PFSK-1 (cell line): Measurements from ENCODE around the gene GNPTG.

Source experiments
- FOXP2 ChIP-seq: optimal IDR thresholded peaks from 2 replicates; pipeline ENCODE3; 2011; ENCODE audit warnings: borderline replicate concordance, control low read depth, inconsistent platforms; ENCODE audit not compliant: insufficient read depth; ENCODE audit errors: extremely low read length, extremely low read depth
- POLR2AphosphoS5 ChIP-seq: IDR thresholded peaks from 2 replicates; pipeline ENCODE4 v1.6.1; 2012; ENCODE audit warnings: low read depth, mild to moderate bottlenecking, control low read depth, low read length, moderate library complexity
- REST ChIP-seq, 2 experiments: IDR thresholded peaks; 2 replicates each; pipeline versions ENCODE4 v1.6.1 to v1.8.0; 2011 to 2012; ENCODE audit warnings: low read depth in 2 of 2, low read length in 2 of 2, control low read depth in 1 of 2, inconsistent platforms in 1 of 2, mild to moderate bottlenecking in 1 of 2, moderate library complexity in 1 of 2; ENCODE audit not compliant: insufficient read depth in 1 of 2
- SIN3A ChIP-seq: IDR thresholded peaks from 2 replicates; pipeline ENCODE4 v1.6.1; 2012; ENCODE audit warnings: mild to moderate bottlenecking, low read length, moderate library complexity, borderline replicate concordance; ENCODE audit not compliant: insufficient read depth
- TAF1 ChIP-seq: IDR thresholded peaks from 2 replicates; pipeline ENCODE4 v1.6.1; 2012; ENCODE audit warnings: low read length, control low read depth, borderline replicate concordance; ENCODE audit not compliant: insufficient read depth

GNPTG gene

GRCh38 chr16:1412847-1413246, 61.1 kb downstream of the GNPTG start:
- TF ChIP-seq SIN3A = no peak
- TF ChIP-seq TAF1 = no peak
- no peak for TF ChIP-seq REST (IDR thresholded peaks at IDR 0.05; ENCODE audit: insufficient read depth in 1 of 2, low read depth in 2 of 2, low read length in 2 of 2)
- no peak for TF ChIP-seq POLR2AphosphoS5
- no peak for TF ChIP-seq FOXP2
